GM06990 (cell line): ENCODE results near the gene C16orf54.
"Not testable (repeated sequence)": the region's sequence is repeated elsewhere in the genome, so short reads cannot be mapped to it uniquely, and the experiment has no call there.

ENCODE experiments used
- DNase-seq: peaks from one replicate; pipeline ENCODE4 v3.0.0-alpha.2; 2011; ENCODE audit not compliant: insufficient read length; ENCODE audit errors: extremely low read depth
- H3K27me3 ChIP-seq: replicated peaks from 2 replicates; pipeline ENCODE4 v1.6.0; 2011; ENCODE audit warnings: low read length; ENCODE audit not compliant: control insufficient read depth, insufficient read depth
- H3K36me3 ChIP-seq: 2 replicates; pipeline ENCODE4 v1.5.1; 2011; ENCODE audit warnings: low read length; ENCODE audit not compliant: control insufficient read depth, insufficient read depth
- H3K4me3 ChIP-seq: replicated peaks from 2 replicates; pipeline ENCODE4 v1.5.1; 2011; ENCODE audit warnings: low read depth, mild to moderate bottlenecking, control low read depth, low read length
- CTCF ChIP-seq: IDR thresholded peaks from 2 replicates; pipeline ENCODE4 v1.5.1; 2011; ENCODE audit warnings: low read length, control low read depth, mild to moderate bottlenecking, inconsistent platforms; ENCODE audit not compliant: insufficient read depth, poor library complexity, severe bottlenecking

Gene C16orf54

GRCh38 chr16:29747947-29748759 lies 2.4 kb upstream of the C16orf54 start:
- DNase-seq: no peak
- H3K36me3 ChIP-seq: peaks cover 2% of the 10 kb centered on the region
- TF ChIP-seq CTCF: no peak
- no peaks in the 10 kb centered on the region for H3K27me3 ChIP-seq
- H3K4me3 ChIP-seq: no peak overlapping the region

DNA sequence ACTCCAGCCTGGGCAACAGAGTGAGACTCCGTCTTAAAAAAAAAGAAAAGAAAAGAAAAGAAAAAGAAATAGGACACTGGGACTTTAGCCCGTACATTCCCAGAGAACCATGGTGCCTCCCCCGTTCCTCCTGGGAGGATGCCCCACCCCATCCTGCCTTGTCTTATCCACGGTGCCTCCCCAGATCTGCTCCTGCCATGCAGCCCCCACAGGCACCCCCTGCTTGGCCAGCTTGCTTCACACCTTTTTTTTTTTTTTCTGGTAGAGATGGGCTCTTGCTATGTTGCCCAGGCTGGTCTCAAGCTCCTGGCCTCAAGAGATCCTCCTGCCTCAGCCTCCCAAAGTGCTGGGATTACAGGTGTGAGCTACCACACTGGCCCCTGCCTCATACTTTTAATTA lies 728 bp upstream of the C16orf54 start:
- not testable (repeated sequence) for DNase-seq, H3K36me3 ChIP-seq, H3K27me3 ChIP-seq
- H3K4me3 ChIP-seq: peak overlapping the region; percentile 67

DNA sequence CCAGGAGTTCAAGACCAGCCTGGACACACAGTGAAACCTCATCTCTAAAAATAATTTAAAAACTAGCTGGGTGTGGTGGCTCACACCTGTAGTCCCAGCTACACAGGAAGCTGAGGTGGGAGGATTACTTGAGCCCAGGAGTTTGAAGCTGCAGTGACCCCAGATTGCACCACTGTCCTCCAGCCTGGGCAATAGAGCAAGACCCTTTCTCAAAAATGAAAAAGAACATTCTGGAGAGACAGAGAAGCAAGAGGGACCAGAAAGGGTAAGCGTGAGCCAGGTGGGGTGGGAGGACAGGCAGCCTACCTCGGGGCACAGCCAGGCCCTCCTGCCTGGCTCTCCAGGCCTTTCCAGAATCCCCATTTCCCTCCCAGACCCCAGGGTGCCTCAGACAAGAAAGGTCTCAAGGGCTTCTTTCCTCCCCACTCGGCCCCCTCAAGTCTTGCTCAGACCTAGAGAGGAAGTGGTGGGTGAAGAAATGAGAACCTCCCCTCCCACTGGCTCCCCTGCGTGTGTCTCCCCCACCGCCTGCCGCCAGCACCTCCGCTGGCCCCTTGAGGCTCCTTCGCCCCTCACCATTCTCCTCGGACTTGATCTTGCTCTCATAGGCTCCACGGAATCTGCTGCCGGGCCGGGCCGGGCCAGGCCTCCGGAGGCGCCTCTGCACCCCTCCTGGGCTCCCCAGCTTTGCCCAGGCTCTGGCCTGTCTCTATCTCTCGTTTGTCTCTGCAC lies 503 bp downstream of the C16orf54 start:
- no peak for TF ChIP-seq CTCF
- Histone ChIP-seq H3K4me3 (peak overlapping the region; percentile 67), H3K36me3 (peaks cover 2% of the 10 kb centered on the region), H3K27me3 (no peaks in the 10 kb centered on the region)
- peak; percentile 69 for DNase-seq

DNA sequence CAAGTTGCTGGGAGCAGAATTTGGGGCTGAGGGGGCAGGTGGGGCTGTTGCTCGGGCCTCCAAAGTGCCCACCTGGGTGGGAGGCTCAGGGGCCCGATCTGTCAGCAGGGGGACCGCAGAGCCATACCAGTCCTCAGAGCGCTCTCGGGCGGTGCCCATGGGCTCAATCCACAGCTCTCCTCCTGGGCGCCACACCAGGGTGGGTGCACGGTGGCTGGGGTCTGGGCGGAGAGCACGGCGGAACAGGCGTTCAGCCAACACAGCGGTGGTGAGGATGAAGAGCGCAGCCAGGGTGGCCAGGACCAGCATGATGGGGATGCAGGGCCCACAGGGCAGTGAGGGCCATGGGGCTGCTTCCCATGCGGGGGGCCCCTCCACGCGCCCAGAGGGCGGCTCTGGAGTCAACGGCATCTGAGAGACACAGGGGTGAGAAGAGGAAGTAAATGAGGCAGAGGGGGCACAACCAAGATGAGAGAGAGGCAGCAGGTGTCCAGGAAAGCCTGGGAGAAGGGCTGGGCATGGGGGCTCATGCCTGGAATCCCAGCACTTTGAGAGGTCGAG lies 1.2 kb downstream of the C16orf54 start:
- Histone ChIP-seq H3K36me3 (peaks cover 2% of the 10 kb centered on the region), H3K4me3 (peak overlapping the region; percentile 67)
- DNase-seq: peak; percentile 43

GRCh38 chr16:29743827-29744531 lies 1.8 kb downstream of the C16orf54 start:
- DNase-seq: no peak
- peaks cover 2% of the 10 kb centered on the region for H3K36me3 ChIP-seq
- H3K27me3 ChIP-seq: no peaks in the 10 kb centered on the region
- no peak overlapping the region for H3K4me3 ChIP-seq
- TF ChIP-seq CTCF: no peak

More for the DNA sequence above, 1.2 kb downstream of the C16orf54 start:
- TF ChIP-seq CTCF: no peak
- H3K27me3 ChIP-seq: no peaks in the 10 kb centered on the region
